Neutrophil (primary cell): ENCODE results near the gene OR51S1.
"Not testable (repeated sequence)": the region's sequence is repeated elsewhere in the genome, so short reads cannot be mapped to it uniquely, and the experiment has no call there.

Experiments
- H3K27ac ChIP-seq: fragments of 200-600 bp; sonication (generic); 2 replicates; pipeline ENCODE4 v1.5.1; 2016; ENCODE audit warnings: mild to moderate bottlenecking, moderate library complexity
- H3K27me3 ChIP-seq: fragments of 200-600 bp; sonication (generic); 2 replicates; pipeline ENCODE4 v1.6.0; 2016; ENCODE audit warnings: mild to moderate bottlenecking
- H3K36me3 ChIP-seq: fragments of 200-600 bp; sonication (generic); 2 replicates; pipeline ENCODE4 v1.5.1; 2017
- H3K4me1 ChIP-seq, 2 experiments: fragments of 200-600 bp in 1 of 2; sonication (generic) in 1 of 2; 1 replicate in 1 of 2; 2 replicates in 1 of 2; pipeline versions ENCODE4 v1.5.1 to v1.6.1; 2013 to 2016; ENCODE audit warnings: low read depth in 1 of 2, low read length in 1 of 2, mild to moderate bottlenecking in 1 of 2, moderate library complexity in 1 of 2; ENCODE audit not compliant: control insufficient read depth in 1 of 2, insufficient read depth in 1 of 2
- H3K4me3 ChIP-seq, 2 experiments: fragments of 200-600 bp in 1 of 2; sonication (generic) in 1 of 2; 1 replicate in 1 of 2; 2 replicates in 1 of 2; pipeline ENCODE4 v1.5.1; 2013 to 2016; ENCODE audit warnings: low read depth in 1 of 2, low read length in 1 of 2, mild to moderate bottlenecking in 1 of 2, moderate library complexity in 1 of 2
- H3K9me3 ChIP-seq: fragments of 200-600 bp; sonication (generic); 2 replicates; pipeline ENCODE4 v1.5.1; 2016
- CTCF ChIP-seq: fragments of 200-600 bp; sonication (generic); IDR thresholded peaks from 2 replicates; pipeline ENCODE4 v1.5.1; 2016; ENCODE audit warnings: antibody characterized with exemption

Gene OR51S1

GRCh38 chr11:4804280-4804679 is 44.7 kb downstream of the OR51S1 start, which contains the start of gene OR52R1:
Gene OR52R1 (minus strand): TSS chr11:4804380. CDS start chr11:4804380, 0 bp downstream.
- Histone ChIP-seq H3K9me3 (no peaks in the 10 kb centered on the region), H3K27ac (no peak within 1 kb of the TSS), H3K27me3 (no peaks in the 10 kb centered on the region), H3K4me3 (no peak within 1 kb of the TSS), H3K4me1 (no peaks in the 10 kb centered on the region), H3K36me3 (no peaks in the 10 kb centered on the region)
- TF ChIP-seq CTCF = no peak

- H3K4me3 ChIP-seq, H3K36me3 ChIP-seq, H3K4me1 ChIP-seq, H3K27ac ChIP-seq, H3K9me3 ChIP-seq, H3K27me3 ChIP-seq: not testable (repeated sequence)
Observed at GRCh38 chr11:4801316-4801715, 47.7 kb downstream of the OR51S1 start.

GRCh38 chr11:4798427-4799183 is 50.4 kb downstream of the OR51S1 start:
- TF ChIP-seq CTCF = no peak
- Histone ChIP-seq H3K27ac (no peak overlapping the region), H3K9me3 (no peaks in the 10 kb centered on the region), H3K27me3 (no peaks in the 10 kb centered on the region), H3K36me3 (no peaks in the 10 kb centered on the region), H3K4me3 (no peak overlapping the region), H3K4me1 (no peaks in the 10 kb centered on the region)
